Neural cell (in vitro differentiated cells): Measurements from ENCODE around the gene EMILIN1. TPM values are rescaled to one million over a fixed set of nuclear protein-coding genes. Genes with fewer than 3 reads are reported as not detected.
A peak's percentile ranks its signal among the peaks of the same experiment; 100 is the strongest.

ENCODE experiments used
- H2AFZ ChIP-seq: fragments of 200-600, 300-800 bp; sonication (generic), shearing (Covaris generic); 2 replicates; pipeline ENCODE4 v1.6.0; 2014; ENCODE audit warnings: low read depth, mild to moderate bottlenecking, antibody characterized with exemption, low read length, moderate library complexity
- H3F3A ChIP-seq: fragments of 200-600 bp; shearing (Covaris generic); 2 replicates; pipeline ENCODE4 v1.6.1; 2016; ENCODE audit warnings: mild to moderate bottlenecking, moderate library complexity, mixed read lengths, antibody characterized with exemption, low read length; ENCODE audit not compliant: insufficient read depth, poor library complexity, severe bottlenecking
- H3K27ac ChIP-seq: fragments of 200-600, 300-800 bp; sonication (generic), shearing (Covaris generic); 2 replicates; pipeline ENCODE4 v1.5.1; 2014; ENCODE audit warnings: mild to moderate bottlenecking, low read length, moderate library complexity
- H3K27me3 ChIP-seq: fragments of 300-800, 200-600 bp; sonication (generic), shearing (Covaris generic); 2 replicates; pipeline ENCODE4 v1.6.0; 2014; ENCODE audit warnings: mild to moderate bottlenecking, low read depth, low read length, moderate library complexity; ENCODE audit not compliant: insufficient read depth
- H3K36me3 ChIP-seq: fragments of 300-800, 200-600 bp; sonication (generic), shearing (Covaris generic); 2 replicates; pipeline ENCODE4 v1.5.1; 2014; ENCODE audit warnings: mild to moderate bottlenecking, antibody characterized with exemption, low read length, moderate library complexity; ENCODE audit not compliant: insufficient read depth
- H3K4me2 ChIP-seq: fragments of 300-800, 200-600 bp; sonication (generic), shearing (Covaris generic); 2 replicates; pipeline ENCODE4 v1.6.0; 2014; ENCODE audit warnings: mild to moderate bottlenecking, low read length
- H3K4me3 ChIP-seq: fragments of 300-800, 200-600 bp; sonication (generic), shearing (Covaris generic); 2 replicates; pipeline ENCODE4 v1.5.1; 2014; ENCODE audit warnings: mild to moderate bottlenecking, low read length, moderate library complexity
- H3K79me2 ChIP-seq: fragments of 200-600 bp; shearing (Covaris generic); replicated peaks from 2 replicates; pipeline ENCODE4 v1.6.0; 2014; ENCODE audit warnings: mild to moderate bottlenecking, low read length, moderate library complexity; ENCODE audit not compliant: insufficient read depth
- H3K9ac ChIP-seq: fragments of 300-800, 200-600 bp; sonication (generic), shearing (Covaris generic); 2 replicates; pipeline ENCODE4 v1.6.1; 2016; ENCODE audit warnings: mild to moderate bottlenecking, low read length, mixed read lengths
- H3K9me2 ChIP-seq: fragments of 200-600 bp; shearing (Covaris generic); 2 replicates; pipeline ENCODE4 v1.6.1; 2016; ENCODE audit warnings: mild to moderate bottlenecking, low read length, mixed read lengths; ENCODE audit not compliant: insufficient read depth
- H3K9me3 ChIP-seq: fragments of 200-600, 300-800 bp; sonication (generic), shearing (Covaris generic); 2 replicates; pipeline ENCODE4 v1.6.1; 2016; ENCODE audit warnings: mild to moderate bottlenecking, mixed run types, low read length, moderate library complexity, mixed read lengths
- H4K20me1 ChIP-seq: fragments of 200-600 bp; shearing (Covaris generic); 2 replicates; pipeline ENCODE4 v1.6.1; 2016; ENCODE audit warnings: mild to moderate bottlenecking, mixed run types; ENCODE audit not compliant: insufficient read depth
- EP300 ChIP-seq: fragments of 450-650 bp; conservative IDR thresholded peaks from 2 replicates; pipeline ENCODE4 v1.6.1; 2014; ENCODE audit warnings: antibody characterized with exemption, mild to moderate bottlenecking, moderate library complexity; ENCODE audit not compliant: poor library complexity, severe bottlenecking
- EZH2 ChIP-seq: fragments of 200-600, 300-800 bp; shearing (Covaris generic), sonication (generic); IDR thresholded peaks from 2 replicates; pipeline ENCODE4 v1.6.1; 2014; ENCODE audit warnings: antibody characterized with exemption, low read length, borderline replicate concordance, mild to moderate bottlenecking; ENCODE audit not compliant: insufficient read depth, poor library complexity, severe bottlenecking
- MXI1 ChIP-seq: fragments of 450-650 bp; conservative IDR thresholded peaks from 2 replicates; pipeline ENCODE4 v1.6.1; 2014; ENCODE audit warnings: antibody characterized with exemption, mild to moderate bottlenecking; ENCODE audit not compliant: poor library complexity, severe bottlenecking
- POLR2AphosphoS5 ChIP-seq: IDR thresholded peaks from 2 replicates; pipeline ENCODE4 v1.6.1; 2012
- RAD21 ChIP-seq: fragments of 450-650 bp; conservative IDR thresholded peaks from 2 replicates; pipeline ENCODE4 v1.6.1; 2014; ENCODE audit warnings: antibody characterized with exemption, mild to moderate bottlenecking, moderate library complexity
- SMC3 ChIP-seq: fragments of 450-650 bp; conservative IDR thresholded peaks from 2 replicates; pipeline ENCODE4 v1.6.1; 2014; ENCODE audit warnings: antibody characterized with exemption, mild to moderate bottlenecking, moderate library complexity; ENCODE audit not compliant: poor library complexity
- TAF1 ChIP-seq: IDR thresholded peaks from 2 replicates; pipeline ENCODE4 v1.6.1; 2012; ENCODE audit warnings: low read depth
- polyA plus RNA-seq: library from polyadenylated mRNA; depleted of rRNA; stranded (reverse); fragments of >200 nt; gene quantifications from 2 replicates; pipeline ENCODE4 v1.2.3, GENCODE V29; 2014
- TF ChIP-seq, protein P1 (sequence below): fragments of 450-650 bp; IDR thresholded peaks from 2 replicates; pipeline ENCODE4 v1.5.1; 2014; ENCODE audit warnings: antibody characterized with exemption, mild to moderate bottlenecking, moderate library complexity; ENCODE audit not compliant: poor library complexity, severe bottlenecking
- TF ChIP-seq, protein P2 (sequence below): IDR thresholded peaks from 2 replicates; pipeline ENCODE4 v1.6.1; 2012; ENCODE audit warnings: borderline replicate concordance

EMILIN1 gene
- polyA plus RNA-seq, 1 donor from 2014 or later, result 1.3 TPM

DNA sequence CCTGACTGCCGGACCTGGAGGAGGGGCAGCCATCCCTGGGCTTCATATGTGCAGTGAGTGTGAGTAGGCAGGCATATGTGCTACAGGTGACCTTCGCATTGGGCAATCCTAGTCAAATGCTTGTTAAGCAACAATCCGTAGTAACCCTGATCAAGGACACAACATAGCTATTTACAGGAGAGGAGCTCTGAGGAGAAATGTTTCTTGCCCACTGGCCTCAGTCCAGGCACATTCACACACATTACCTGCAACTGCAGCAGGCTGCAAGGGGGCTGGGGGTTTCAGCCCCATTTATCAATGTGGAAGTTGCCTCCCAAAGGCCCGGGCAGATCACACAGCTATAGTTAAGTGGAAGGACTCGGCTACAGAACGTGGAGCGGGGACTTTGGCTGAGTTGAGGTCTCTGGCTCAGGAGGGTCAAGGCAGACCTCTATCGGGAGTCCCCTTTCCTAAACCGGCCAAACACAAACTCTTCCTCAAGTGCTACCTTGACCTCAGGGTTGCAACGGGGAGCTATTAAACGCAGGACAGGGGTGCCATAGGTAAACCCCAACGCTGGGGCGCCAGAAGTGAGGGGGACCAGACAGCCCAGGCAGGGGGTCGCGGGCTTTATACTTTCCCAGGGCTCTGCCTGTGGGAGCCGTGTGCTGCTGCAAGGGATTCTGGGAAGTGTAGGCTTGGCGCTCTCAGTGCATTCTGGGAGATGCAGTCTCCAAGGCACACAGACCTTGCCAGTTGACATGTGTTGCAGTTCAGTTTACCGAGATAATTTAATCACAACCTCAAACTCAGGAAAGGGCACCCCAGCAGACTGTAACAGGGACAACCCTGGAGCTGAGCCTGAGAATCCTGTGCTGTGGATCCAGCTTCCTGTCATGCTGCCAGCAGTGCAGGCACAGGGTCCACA is 17.6 kb downstream of the EMILIN1 start:
- H3K27me3 ChIP-seq, result no peaks in the 10 kb centered on the region
- no peaks in the 10 kb centered on the region for H4K20me1 ChIP-seq
- peak overlapping the region; percentile 6 for H2AFZ ChIP-seq
- H3K9ac ChIP-seq, result no peak overlapping the region
- H3F3A ChIP-seq, result no peaks in the 10 kb centered on the region
- H3K79me2 ChIP-seq, result no peaks in the 10 kb centered on the region
- no peaks in the 10 kb centered on the region for H3K36me3 ChIP-seq
- H3K4me2 ChIP-seq, result no peak overlapping the region
- no peak for TF ChIP-seq TAF1
- TF ChIP-seq EP300, result no peak
- peak; percentile 29 for TF ChIP-seq MXI1
- TF ChIP-seq POLR2AphosphoS5, result no peak
- H3K9me3 ChIP-seq, result no peaks in the 10 kb centered on the region
- peak overlapping the region; percentile 45 for H3K4me3 ChIP-seq
- no peaks in the 10 kb centered on the region for H3K9me2 ChIP-seq
- H3K27ac ChIP-seq, result no peak overlapping the region

DNA sequence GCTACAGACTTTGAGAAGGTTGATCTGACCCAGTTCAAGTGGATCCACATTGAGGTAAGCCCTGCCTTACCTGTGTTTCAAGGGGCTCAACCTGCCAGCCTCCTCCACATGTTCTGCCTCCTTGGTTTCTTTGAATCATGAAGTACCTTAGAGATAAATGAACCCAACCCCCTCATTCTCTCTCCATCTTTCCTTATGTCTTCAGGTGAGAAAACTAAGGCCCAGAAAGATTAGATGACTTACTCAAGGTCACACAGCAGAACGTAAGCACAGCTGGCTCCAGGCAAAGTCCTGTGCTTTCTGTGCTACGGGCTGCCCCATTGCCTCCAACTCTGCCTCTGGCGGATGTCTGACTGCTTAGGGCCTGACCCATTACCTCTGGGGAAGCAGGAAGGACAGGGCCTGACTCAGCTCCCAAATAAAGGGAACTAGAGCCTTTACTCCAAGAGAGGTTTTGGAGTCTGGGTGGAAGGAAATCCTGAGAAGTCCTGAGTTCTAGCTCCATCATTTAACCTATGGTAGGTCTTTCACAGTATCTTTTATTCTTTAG is 18.4 kb downstream of the EMILIN1 start:
- no peak overlapping the region for H3K4me2 ChIP-seq
- no peaks in the 10 kb centered on the region for H3K36me3 ChIP-seq
- H3F3A ChIP-seq, result no peaks in the 10 kb centered on the region
- H3K79me2 ChIP-seq, result no peaks in the 10 kb centered on the region
- no peak overlapping the region for H3K4me3 ChIP-seq
- H3K9me2 ChIP-seq, result no peaks in the 10 kb centered on the region
- no peak overlapping the region for H3K9ac ChIP-seq
- no peak for TF ChIP-seq SMC3
- no peak for TF ChIP-seq TAF1
- TF ChIP-seq, protein P1, sequence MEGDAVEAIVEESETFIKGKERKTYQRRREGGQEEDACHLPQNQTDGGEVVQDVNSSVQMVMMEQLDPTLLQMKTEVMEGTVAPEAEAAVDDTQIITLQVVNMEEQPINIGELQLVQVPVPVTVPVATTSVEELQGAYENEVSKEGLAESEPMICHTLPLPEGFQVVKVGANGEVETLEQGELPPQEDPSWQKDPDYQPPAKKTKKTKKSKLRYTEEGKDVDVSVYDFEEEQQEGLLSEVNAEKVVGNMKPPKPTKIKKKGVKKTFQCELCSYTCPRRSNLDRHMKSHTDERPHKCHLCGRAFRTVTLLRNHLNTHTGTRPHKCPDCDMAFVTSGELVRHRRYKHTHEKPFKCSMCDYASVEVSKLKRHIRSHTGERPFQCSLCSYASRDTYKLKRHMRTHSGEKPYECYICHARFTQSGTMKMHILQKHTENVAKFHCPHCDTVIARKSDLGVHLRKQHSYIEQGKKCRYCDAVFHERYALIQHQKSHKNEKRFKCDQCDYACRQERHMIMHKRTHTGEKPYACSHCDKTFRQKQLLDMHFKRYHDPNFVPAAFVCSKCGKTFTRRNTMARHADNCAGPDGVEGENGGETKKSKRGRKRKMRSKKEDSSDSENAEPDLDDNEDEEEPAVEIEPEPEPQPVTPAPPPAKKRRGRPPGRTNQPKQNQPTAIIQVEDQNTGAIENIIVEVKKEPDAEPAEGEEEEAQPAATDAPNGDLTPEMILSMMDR, result no peak
- TF ChIP-seq MXI1, result no peak
- no peak for TF ChIP-seq POLR2AphosphoS5
- no peak for TF ChIP-seq EZH2
- TF ChIP-seq, protein P2, sequence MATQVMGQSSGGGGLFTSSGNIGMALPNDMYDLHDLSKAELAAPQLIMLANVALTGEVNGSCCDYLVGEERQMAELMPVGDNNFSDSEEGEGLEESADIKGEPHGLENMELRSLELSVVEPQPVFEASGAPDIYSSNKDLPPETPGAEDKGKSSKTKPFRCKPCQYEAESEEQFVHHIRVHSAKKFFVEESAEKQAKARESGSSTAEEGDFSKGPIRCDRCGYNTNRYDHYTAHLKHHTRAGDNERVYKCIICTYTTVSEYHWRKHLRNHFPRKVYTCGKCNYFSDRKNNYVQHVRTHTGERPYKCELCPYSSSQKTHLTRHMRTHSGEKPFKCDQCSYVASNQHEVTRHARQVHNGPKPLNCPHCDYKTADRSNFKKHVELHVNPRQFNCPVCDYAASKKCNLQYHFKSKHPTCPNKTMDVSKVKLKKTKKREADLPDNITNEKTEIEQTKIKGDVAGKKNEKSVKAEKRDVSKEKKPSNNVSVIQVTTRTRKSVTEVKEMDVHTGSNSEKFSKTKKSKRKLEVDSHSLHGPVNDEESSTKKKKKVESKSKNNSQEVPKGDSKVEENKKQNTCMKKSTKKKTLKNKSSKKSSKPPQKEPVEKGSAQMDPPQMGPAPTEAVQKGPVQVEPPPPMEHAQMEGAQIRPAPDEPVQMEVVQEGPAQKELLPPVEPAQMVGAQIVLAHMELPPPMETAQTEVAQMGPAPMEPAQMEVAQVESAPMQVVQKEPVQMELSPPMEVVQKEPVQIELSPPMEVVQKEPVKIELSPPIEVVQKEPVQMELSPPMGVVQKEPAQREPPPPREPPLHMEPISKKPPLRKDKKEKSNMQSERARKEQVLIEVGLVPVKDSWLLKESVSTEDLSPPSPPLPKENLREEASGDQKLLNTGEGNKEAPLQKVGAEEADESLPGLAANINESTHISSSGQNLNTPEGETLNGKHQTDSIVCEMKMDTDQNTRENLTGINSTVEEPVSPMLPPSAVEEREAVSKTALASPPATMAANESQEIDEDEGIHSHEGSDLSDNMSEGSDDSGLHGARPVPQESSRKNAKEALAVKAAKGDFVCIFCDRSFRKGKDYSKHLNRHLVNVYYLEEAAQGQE, result no peak
- no peak for TF ChIP-seq RAD21
- TF ChIP-seq EP300, result no peak
- no peak overlapping the region for H3K27ac ChIP-seq
- H4K20me1 ChIP-seq, result no peaks in the 10 kb centered on the region
- H3K27me3 ChIP-seq, result no peaks in the 10 kb centered on the region
- no peaks in the 10 kb centered on the region for H3K9me3 ChIP-seq
- no peak overlapping the region for H2AFZ ChIP-seq
